DMS53 (cell line): ENCODE results near the gene TMEM245.
"Not testable (repeated sequence)": the region's sequence is repeated elsewhere in the genome, so short reads cannot be mapped to it uniquely, and the experiment has no call there.

Experiments
- DNase-seq: peaks from one replicate; lab custom pipeline; 2025; lab: John Stamatoyannopoulos, UW

Gene TMEM245

DNA sequence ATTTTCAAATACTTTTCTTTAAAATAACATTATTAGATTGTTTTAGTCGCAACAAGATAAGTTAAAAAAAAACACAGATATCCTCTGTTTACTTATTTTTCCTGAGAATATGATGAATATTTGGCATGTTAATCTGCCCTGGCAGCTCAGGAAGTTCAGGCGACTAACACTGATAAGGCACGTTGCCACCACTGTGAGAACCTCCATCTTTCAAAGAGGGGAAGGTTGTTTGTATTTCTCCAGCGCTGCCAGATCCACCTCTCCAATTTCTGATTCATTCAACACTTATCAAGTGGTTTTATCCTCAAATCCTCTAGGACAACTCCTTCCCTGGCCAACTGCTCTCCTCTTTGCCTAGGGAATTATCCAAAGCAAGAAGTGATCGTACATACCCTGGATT is 128.3 kb downstream of the TMEM245 start:
- no peak for DNase-seq

DNA sequence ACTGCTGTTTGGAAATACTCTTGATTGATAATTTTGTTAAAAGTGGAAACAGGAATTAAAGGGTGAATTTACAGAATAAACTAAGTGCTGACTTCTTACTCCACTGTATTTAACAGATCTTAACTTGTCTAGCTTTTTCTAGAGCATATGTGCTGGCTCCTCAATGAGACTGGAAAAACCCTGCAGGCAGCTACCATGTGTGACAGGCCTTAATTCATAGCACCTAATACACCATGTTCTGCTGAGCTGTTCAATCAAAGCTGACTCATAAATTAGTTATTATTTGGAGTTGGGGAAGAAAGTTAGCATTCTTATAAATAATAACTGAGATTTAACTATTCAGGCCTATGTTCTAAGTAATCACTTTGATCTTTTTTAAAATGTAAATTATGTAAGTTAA is 135.9 kb downstream of the TMEM245 start:
- DNase-seq: no peak

DNA sequence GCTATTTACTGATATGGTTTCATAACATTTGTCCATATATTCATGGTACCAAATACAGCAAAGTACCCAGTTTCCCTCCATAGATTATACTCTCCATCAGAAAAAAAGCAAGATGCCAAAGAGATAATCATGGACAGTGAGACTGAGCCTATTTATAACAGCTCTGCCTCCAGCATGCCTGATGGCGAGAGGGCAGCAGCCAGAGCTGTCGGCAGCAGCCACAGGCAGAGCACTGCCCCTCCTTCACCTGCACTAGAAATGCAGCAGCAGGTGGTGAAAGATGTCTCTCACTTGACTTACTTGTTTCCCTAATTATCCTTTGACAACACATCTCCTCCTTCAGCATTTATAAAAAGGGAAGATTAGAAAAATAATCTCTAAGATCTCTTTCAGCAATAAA is 138.9 kb downstream of the TMEM245 start:
- no peak for DNase-seq

DNA sequence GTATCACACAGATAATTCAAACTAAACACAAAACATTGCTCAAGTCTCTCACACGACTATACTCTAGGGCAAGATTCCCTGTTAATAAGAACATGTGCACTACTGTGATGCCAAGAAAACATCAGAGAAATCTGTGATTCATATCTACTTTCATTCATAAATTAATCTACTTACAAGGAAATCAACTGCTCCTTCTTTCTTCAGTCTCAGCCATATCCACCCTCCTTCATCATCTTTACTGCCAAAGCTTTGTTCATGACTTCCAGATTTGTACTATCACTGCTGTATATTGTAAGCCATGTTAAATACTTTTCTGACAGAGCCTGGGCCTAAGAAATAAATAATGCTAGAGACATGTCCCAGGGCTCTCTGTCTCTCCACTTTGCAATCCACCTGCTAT is 141.5 kb downstream of the TMEM245 start:
- DNase-seq: no peak

DNA sequence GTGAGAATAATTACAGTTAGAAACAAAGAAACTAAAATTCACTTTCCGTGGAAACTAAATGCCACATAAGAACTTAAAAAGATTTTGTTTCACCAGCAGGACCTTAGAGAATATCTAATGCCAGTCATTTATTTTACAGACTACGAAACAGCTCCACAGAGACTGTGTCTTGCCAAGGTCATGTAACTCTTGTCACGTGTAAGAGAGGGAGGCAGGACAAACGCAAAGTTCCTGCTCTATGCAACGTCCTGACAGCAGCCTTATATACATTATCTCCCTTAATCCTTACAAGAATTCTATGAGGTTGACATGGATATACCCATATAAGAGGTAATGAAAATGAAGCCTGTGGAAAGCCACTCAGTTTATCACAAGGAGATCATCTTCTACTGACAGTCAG is 145.9 kb downstream of the TMEM245 start:
- DNase-seq: no peak

DNA sequence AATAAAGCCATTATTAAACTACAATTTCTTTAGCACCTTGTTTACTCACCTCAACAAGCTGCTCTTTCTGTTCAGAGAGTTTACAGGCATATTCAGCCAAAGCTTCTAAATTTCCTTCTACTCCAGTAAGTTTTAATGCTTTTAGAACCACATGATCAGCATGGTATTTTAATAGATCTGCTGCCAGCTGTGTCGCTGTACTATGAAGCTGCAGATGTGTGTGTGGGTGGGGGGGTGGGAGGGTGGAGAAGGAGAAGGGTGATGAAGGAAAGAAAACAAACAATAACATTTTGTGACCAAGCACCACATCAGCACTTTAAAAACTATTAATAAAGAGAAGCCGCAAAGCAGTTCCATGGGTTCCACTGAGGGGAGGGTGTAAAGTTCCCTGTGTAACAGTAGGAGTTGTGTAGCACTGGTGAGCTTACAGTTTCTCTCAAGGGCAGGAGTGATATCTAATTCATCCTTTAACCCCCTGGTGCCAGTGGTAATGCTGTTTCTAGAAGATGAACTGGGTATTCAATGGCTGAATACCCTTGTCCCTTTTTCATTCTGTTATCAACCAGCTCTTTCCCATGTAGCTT is 147.0 kb downstream of the TMEM245 start:
- DNase-seq: no peak

DNA sequence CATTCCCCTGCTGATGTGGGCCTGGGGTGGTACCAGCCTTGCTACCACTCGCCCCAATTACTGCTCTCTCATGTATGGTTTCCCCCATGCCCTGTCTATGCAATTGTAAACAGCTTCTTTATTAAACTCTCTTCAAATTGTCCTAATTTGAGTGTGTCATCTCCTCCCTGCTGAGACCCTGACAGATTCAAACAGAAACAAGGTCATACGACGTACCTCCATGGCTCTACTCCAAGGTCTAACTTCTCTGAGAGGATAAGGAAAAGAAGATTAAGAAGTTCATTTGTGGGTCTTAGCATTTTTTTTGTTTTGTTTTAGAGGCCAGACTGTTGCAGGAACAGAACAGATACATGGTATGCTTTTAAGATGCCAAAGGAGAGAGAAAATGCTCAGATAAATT is 147.6 kb downstream of the TMEM245 start:
- no peak for DNase-seq

DNA sequence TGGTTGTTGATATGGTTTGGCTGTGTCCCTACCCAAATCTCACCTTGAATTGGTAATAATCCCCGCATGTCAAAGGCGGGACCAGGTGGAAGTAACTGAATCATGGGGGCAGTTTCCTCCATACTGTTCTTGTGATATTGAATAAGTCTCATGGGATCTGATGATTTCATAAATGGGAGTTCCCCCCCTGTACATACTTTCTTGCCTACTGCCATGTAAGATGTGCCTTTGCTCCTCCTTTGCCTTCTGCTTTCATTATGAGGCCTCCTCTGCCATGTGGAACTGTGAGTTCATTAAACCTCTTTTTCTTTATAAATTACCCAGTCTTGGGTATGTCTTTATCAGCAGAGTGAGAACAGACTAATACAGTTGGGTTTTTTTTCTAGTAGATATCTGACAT is 148.4 kb downstream of the TMEM245 start:
- not testable (repeated sequence) for DNase-seq

DNA sequence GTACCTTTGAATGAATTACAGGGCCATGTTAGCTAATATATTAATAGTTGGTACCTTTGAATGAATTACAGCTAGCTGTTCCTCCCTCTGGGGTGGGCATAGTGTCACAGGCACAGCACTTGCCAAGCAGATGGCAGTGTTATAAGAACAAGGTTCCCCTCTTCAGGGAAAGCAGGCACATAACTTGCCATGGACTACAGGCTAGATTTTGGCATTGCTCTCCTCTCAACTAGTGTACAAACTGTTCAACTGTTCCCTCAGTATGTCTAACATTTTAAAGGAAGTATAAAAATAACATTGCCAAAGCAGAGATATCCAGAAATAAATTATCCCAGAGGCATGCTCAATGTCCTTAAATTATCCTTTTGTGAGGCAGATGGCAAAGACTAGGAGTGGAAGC is 151.8 kb downstream of the TMEM245 start:
- DNase-seq: no peak
